Stimulated activated CD8-positive, alpha-beta memory T cell treated with anti-CD3 and anti-CD28 coated beads, Interleukin-15, amount 100 ng/mL, for 1 hour (primary cell): ENCODE results near the gene PLCXD1.

Experiments used
- DNase-seq: peaks from one replicate; pipeline ENCODE4 v3.0.0-alpha.2; 2020; ENCODE audit warnings: low read depth

PLCXD1 gene

DNA sequence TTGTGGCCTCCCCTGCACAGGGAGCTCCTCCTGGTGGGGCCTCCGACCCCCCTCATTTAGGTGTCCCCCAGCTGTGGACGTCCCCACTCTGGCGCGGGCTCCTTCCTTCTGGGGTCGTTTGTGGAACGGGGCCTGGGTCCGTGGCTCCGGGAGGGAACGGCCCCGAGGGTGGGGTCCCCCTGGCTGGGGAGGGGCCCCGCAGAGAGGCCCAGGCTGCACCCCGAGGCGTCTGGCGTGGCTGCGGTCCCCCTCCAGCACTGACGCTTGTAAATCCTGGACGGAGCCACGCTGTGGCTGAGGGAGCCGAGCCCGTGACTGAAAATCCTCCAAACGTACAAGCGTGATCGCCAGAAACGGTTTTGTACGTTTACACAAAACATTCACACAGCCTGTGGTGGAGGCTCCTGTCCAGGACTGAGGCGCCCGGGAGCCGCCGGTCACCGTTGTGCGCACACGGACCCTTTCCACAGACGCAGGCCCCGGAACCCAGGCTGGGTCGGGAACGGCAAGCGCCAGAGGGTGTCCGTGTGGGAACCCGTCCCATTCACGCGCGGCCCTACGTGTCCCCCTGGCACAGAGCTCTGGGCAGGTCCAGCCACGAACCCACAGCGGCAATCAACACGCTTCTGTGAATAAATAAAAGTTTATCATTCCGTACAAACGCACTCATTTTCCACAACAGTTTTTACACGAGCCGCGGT, 52.6 kb downstream of the PLCXD1 start:
- no peak for DNase-seq

DNA sequence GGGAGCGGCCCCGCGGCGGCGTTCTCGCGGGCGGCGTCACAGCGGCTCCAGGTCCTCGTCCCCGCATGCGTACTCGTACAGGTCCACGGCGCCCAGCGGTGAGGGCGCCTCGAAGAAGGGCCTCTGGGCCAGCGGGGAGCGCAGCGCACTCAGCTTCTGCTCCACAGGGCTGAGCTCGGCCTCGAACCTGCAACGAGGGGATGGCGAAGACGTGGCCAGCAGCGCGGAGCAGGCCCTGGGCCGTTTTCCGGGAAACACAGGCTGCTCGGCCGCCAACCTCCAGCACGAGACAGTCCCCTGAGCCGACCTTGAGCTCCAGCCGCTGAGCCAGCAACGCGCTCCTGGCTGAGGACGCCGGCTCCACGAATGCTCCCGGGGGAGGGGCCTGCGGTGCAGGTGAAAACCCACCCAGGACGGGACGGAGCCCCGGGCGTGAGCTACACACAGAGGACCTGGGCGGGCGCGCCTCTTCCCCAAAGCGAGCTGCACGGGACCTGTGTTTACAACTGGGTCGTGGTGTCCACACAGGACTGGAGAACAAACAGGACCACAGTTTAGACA, 53.2 kb downstream of the PLCXD1 start:
- no peak for DNase-seq

DNA sequence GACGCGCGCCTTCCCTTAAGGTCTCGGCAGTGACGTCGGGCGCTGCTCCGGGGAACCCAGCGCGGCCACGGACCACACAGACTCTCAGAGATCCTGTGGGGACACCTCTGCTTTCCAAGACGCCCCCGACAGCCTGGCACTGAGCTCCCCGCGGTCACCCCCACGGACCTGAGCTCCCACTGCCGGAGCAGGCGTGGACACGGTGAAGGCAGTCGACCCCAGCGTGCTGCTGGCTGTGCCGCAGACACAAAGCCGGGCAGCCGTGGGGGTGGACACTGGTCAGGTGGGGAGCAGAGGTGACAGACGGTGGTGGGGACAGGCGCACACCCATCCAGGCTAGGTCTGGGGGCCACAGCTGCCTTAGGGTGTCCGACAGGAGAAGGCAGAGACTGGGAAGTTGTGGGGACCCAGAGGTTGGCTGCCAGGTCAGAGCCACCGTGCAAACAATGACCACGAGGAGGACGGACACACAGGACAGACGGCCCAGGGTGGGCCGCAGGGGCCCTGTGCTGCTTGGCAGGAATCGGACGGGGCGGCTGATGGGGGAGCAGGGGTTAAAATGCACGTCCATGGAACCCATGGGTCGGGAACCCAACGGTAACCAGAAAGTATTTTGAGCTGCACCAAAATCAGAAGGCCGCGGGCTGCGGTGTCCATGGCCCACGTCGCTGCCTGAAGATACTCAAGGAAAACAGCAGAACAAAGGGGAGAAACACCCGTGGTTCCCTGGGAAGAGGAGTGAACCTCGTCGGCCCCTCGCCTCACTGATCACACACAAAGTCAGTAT, 54.0 kb downstream of the PLCXD1 start:
- no peak for DNase-seq

- DNase-seq, result no peak
Observed at GRCh38 chrX:335758-336155, 54.6 kb downstream of the PLCXD1 start.

- DNase-seq, result no peak
Observed at GRCh38 chrX:336227-336626, 55.0 kb downstream of the PLCXD1 start.

GRCh38 chrX:337331-337831, 56.2 kb downstream of the PLCXD1 start:
- no peak for DNase-seq

DNA sequence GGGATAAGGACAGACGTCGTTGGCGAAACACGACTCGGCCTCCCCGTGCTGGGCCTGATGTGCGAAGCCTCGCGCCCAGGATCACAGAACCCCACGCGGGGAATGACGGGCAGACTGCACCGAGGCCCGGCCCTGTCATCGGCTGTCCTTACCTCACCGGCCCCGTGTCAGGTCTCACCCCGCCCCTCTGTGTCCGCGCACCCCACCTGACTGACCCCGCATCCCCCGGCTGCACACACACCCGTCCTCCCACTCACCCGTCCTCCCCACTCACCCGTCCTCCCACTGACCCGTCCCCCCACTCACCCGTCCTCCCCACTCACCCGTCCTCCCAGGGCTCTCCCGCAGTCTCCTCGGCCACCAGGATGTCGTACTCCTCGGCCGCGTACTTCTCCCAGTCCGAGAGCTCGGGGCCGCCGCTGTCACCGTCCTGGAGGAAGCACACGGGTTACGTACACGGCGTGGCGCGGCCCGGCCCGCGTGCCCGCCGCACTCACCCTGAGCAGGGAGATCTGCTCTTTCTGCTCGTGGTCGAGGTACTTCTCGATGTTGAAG, 57.2 kb downstream of the PLCXD1 start:
- DNase-seq, result no peak

GRCh38 chrX:338836-339400, 57.7 kb downstream of the PLCXD1 start:
- DNase-seq, result no peak

GRCh38 chrX:340121-340520, 58.9 kb downstream of the PLCXD1 start:
- DNase-seq, result no peak

GRCh38 chrX:340641-341423, 59.7 kb downstream of the PLCXD1 start:
- DNase-seq, result no peak

DNA sequence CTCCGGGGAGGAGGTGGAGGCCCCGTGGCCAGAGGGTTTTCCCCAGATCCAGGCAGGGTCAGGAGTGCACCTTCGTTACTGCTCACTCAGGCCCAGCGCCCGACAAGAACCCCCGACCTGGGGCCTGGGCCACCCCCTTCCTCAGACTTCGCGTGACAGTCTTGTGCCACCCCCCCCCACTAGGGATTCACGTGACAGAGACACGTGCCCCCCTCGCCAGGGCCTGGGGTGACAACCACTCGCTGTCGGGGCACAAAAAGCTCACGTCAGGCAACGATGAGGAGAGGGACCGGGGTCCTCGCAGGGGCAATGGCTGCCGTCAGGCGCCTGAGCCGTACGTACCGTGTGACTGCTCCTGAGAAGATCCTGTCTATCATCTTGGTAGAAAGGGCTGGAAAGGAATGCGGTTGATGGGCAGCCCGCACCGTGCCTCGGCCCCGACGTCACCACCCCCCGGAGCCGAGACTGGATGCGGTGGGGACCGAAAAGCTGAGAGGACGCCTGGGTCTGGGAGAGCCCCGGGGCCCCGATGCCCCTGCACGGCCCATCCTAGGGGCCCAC, 60.4 kb downstream of the PLCXD1 start:
- DNase-seq, result no peak

- no peak for DNase-seq
Observed at GRCh38 chrX:344371-344901, 63.3 kb downstream of the PLCXD1 start.

- DNase-seq, result no peak
Observed at GRCh38 chrX:345020-345925, 64.1 kb downstream of the PLCXD1 start.

DNA sequence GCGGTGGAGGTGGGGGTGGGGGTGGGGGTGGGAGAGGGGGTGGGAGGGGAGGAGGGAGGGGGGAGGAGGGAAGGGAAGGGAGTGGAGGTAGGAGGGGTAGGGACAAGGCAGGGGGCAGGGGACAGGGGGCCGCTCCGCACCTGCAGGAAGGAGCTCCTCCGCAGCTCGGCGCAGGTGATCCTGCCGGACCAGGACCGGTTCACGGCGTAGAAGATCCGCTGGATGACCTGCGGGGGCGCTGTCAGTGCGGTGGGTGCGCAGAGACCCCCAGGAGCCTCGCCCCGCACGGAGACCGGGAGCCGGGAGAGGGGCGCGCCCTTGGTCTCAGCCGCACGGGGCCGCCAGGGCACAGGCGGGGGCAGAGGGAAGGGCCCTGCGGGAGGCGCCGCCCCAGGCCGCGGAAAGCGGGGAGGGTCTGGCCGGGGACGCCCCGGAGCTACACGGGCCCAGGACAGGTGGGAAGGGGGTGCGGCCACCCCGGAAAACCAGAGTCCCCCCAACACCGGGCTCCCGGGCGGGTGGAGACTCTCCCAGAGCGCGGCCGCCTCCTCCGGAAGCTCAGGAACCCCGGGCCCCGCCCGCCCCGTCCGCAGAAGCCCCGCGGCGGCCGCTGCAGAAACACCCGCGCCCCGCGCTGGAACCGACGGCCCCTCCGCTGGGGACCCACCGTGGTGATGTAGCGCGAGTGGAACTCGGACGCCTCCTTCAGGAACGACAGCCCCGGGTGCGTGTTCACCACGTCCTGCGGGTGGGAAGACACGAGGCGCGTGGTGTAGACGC, 65.0 kb downstream of the PLCXD1 start:
- DNase-seq, result no peak

DNA sequence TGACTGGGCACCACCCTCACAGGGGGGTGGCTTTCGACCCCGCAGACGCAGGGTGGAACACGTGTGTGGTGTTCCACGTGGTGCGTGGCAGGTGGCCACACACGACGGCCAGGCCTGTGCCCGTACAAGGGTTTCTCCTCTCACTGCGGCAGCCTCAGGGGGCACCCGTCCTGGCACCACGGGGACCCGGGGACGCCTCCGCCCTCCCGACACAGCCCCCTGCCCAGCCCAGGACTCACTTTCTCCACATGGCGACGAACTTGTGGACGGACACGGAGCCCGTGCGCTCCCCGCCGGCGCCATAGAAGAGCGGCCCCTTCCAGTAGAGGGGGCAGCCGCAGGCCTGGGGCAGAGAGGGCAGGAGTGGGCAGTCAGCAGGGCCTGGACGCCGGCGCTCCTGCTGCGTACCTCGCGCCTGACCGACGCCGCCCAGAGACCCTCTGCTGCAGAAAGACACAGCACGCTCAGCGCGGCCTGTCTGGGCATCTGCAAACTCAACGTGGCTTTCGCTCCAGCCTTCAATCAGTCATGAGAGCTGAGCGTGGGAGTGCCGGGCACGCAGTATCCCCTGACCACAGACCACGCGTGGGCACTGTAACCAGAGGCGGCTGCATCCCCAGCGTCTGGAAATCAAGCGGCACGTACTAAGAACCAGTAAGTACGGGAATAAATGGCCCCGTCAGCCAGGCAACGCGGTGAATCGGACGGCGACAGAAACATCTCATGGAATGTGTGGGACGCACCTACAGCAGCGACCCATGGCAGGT, 66.4 kb downstream of the PLCXD1 start:
- no peak for DNase-seq

DNA sequence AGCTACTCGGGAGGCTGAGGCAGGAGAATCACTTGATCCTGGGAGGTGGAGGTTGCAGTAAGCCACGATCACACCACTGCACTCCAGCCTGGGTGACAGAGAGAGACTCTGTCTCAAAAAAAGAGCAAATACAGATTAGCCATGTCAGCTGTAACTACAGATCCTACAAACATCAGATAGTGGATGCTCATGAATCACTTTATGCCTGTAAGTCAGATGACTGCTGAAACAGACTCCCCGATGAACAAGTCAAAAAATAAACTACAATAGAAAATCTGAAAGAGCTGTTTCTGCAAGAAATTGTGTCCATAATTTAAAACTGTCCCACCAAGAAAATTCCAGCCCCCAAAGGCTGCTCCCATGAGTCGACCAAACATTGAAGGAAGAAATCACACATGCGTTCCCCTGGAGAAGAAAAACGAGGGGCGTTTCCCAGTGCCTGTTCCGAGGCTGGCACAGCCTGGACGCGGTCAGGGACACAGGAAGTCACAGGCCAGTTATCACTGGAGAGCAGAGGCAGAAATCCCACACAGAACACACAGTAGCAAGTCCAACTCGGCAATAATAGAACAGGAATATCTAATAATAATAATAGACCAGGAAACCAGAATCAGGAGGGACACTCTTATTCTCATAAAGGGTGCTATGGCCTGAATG, 67.4 kb downstream of the PLCXD1 start:
- DNase-seq, result no peak

DNA sequence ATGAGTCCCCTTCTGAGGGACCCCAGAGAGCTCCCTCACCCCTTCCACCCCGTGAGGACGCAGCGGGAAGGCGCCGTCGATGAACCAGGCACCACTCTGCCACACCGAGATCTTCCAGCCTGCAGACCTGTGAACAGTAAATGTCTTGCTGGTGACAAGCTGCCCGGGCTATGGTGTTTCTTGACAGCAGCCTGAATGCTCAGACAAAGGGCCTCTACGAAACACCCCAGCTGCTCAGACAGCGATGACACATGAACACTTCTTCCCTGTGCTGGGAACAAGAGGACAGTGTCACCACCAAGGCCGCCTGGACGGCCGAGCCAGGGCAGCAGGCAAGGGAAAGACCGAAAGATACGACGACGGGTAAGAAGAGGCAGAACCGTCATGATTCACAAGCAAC, 68.0 kb downstream of the PLCXD1 start:
- no peak for DNase-seq

GRCh38 chrX:349702-350101, 68.5 kb downstream of the PLCXD1 start:
- DNase-seq, result no peak
